Frontal cortex (tissue), 4 donors: ENCODE results near the gene C9orf50. TPM values are rescaled to one million over a fixed set of nuclear protein-coding genes. Genes with fewer than 3 reads are reported as not detected.
"Not testable (repeated sequence)": the region's sequence is repeated elsewhere in the genome, so short reads cannot be mapped to it uniquely, and the experiment has no call there.

Experiments
- DNase-seq, 2 donors: peaks; one replicate each; pipeline ENCODE4 v3.0.0; 2012; ENCODE audit warnings: low spot score in 2 of 2
- FAIRE-seq: peaks from 2 replicates; lab custom pipeline; 2012; peaks lifted over from hg19 to GRCh38; lab: Jason Lieb, UNC
- total RNA-seq: library from RNA; depleted of rRNA; stranded (reverse); fragments of >200 nt; gene quantifications from one replicate; pipeline ENCODE4 v1.2.3, GENCODE V29; 2014
- donor health status: control.
- donor health status: control.
- donor health status: control.

Gene C9orf50
- total RNA-seq, 1 donor from 2014 or later = not detected

GRCh38 chr9:129598089-129598596 lies 22.8 kb downstream of the C9orf50 start:
- DNase-seq (no peak), FAIRE-seq (no peak)

DNA sequence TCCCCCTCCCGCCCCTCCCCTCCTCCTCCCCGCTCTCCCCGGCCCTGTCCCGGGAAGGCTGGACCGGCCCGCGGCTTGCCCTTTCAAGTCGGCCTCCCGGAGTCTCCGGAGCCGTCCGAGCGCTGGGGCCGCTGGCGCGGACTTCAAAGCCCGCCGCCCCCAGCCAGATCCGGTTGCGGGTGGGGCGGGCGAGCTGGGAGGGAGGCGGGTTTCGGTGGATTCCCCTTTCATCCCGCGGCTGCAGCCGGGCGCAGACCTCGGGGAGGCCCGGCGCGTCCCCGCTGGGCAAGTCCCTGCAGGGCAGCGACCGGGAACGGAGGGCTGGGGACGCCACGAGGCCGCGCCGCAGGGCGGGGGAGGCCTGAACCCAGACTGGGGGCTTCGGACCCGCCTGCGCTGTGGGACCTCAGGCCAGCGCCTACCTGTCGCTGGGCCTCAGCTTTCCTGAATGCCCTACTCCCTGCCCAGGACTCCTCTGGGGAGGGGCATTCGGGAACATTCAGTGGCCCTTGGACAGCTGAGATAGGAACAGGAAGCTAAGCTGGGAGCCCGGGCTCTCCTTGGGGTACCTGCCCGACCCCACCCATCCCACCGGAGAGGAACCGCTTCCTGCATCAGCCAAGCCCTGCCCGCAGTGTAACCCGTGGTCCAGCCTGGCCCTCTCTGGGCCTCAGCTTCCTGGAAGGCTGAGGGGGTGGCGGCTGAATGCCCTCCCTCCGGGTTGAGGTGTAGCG lies 23.4 kb downstream of the C9orf50 start:
- DNase-seq = peak in 1 of 2 donors; percentile 65
- no peak for FAIRE-seq

- DNase-seq (peak in 1 of 2 donors; percentile 52), FAIRE-seq (no peak)
Measured at GRCh38 chr9:129596541-129597331, 24.2 kb downstream of the C9orf50 start.

- DNase-seq = no peak
- FAIRE-seq = no peak
Measured at GRCh38 chr9:129595903-129596540, 24.9 kb downstream of the C9orf50 start.

DNA sequence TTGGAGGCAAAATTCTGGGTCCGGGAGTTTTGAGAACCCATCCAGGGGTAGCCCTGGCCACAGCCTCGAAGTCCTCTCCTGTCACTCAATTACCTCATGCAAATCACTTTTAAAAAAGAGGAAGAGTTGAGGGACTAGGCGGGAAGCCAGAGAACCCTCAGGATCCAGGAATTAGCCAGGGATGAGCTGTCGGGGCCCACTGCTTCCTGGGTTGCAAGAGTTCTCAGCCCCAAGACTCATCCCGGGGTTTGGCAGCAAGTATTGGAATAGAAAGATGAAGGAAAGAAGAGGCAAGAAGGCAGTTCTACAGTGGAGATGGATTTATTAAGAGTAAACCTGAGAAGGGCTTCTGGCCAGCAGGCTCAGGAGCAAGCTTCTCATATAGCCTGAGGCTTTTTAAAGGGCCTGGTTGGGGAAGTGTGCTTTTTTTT lies 25.6 kb downstream of the C9orf50 start:
- FAIRE-seq = no peak
- no peak for DNase-seq

GRCh38 chr9:129594632-129595031 lies 26.3 kb downstream of the C9orf50 start:
- FAIRE-seq = no peak

DNA sequence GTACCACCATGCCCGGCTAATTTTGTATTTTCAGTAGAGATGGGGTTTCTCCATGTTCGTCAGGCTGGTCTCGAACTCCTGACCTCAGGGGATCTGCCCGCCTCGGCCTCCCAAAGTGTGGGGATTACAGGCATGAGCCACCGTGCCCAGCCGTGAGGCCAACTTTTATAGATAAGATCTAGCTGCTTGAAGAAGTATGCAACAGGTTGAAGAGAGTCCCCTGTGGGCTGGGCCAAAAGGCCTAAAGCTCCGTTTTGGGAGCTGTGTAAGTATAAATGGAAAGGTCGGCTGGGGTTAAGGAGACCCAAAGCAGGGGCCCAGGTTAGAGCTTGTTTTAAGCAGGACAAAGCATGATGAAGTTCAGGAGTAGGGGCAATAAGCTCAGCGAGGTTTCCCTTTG lies 28.1 kb downstream of the C9orf50 start:
- not testable (repeated sequence) for DNase-seq, FAIRE-seq

More at GRCh38 chr9:129594632-129595031, 26.3 kb downstream of the C9orf50 start:
- DNase-seq = no peak

- FAIRE-seq (no peak), DNase-seq (no peak)
Measured at GRCh38 chr9:129591916-129592315, 29.0 kb downstream of the C9orf50 start.

DNA sequence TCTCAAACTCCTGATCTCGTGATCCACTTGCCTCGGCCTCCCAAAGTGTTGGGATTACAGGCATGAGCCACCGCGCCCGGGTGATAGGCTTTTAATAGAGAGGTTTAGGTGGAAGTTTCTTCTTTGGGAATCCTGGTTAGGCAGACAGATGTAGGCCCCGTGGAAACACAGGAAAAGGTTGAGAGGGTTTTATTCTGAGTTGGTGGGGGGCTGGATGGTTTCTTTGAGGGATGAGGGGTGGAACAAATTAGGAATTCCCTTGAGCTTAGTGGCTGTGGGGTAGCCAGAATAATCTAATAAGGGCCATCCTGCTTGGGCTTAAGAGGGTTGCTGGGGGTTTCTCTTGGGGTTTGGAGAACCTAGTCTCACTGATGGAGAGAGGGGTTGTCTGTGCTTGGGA lies 30.4 kb downstream of the C9orf50 start:
- FAIRE-seq (no peak), DNase-seq (no peak)

GRCh38 chr9:129587487-129588262 lies 33.2 kb downstream of the C9orf50 start:
- no peak for FAIRE-seq
- no peak for DNase-seq

DNA sequence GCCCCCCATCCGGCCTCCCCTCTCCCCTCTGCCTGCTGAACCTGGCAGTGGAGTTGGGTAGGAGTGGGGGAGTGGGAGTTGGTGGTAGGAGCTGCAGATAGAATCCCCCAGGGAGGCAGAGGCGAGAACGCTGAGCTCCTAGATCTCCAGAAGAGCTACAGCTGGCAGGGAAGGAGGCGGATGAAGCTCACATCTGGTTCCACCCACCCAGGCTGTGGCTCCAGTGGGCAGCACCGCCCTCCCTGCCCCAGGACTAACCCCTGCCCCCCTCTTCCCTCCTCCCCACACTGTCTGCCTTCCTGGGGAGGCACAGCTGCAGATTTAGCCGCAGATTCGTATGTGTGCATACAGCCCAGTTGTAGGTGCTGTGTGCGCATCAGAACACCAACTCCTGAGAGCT lies 34.2 kb downstream of the C9orf50 start:
- FAIRE-seq (no peak), DNase-seq (no peak)

GRCh38 chr9:129586245-129586644 lies 34.7 kb downstream of the C9orf50 start:
- no peak for FAIRE-seq
- no peak for DNase-seq

- DNase-seq = no peak
- FAIRE-seq = no peak
Measured at GRCh38 chr9:129585352-129585751, 35.5 kb downstream of the C9orf50 start.

GRCh38 chr9:129584136-129584535 lies 36.8 kb downstream of the C9orf50 start:
- DNase-seq (peak in 1 of 2 donors; percentile 72), FAIRE-seq (no peak)

- DNase-seq = no peak
- FAIRE-seq = no peak
Measured at GRCh38 chr9:129583308-129584038, 37.4 kb downstream of the C9orf50 start.

- FAIRE-seq (no peak), DNase-seq (no peak)
Measured at GRCh38 chr9:129582855-129583254, 38.0 kb downstream of the C9orf50 start.

DNA sequence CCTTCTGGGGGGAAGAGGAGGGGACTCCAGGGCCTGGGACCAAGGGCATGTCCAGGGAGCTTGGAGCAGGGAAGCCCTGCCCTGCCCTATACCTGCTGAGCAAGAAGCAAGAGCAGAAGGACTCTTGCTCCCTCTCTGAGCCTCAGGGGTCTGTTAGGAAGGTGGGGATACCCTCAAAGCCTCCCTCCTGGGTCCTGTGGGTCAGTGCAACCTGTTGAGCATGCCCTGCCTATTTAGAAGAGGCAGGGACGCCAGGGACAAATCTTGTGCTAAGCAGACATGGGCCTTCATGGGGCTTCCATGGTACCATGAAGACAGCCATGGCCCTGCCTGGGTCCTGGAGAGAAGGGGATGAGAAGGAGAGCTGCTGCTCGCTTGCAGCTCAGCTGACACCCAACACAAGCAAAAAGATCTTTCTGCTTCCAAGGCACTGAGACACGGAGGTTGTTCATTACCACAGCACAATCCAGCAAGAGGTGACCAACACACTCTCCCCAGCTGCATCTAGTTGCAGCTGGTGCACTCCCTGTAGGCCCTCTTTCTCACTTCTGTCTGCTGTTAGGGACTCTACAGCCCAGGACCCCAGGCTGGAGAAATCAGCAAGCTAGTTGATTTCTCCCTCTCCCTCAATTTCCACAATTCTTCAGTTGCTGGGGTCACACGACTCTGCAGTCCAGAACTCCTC lies 39.3 kb downstream of the C9orf50 start:
- FAIRE-seq (no peak), DNase-seq (no peak)

GRCh38 chr9:129580211-129580915 lies 40.5 kb downstream of the C9orf50 start:
- DNase-seq (no peak), FAIRE-seq (no peak)
